ENCODE measurements around the gene POC1A. TPM values are rescaled to one million over a fixed set of nuclear protein-coding genes. Genes with fewer than 3 reads are reported as not detected.

POC1A gene
- total and polyA plus RNA-seq, 9 of the 15 experiments (the other 6 are each of a cell fraction or from before 2014, with no cell fraction given), result 7.2 to 17.5 (median 12.1) TPM

DNA sequence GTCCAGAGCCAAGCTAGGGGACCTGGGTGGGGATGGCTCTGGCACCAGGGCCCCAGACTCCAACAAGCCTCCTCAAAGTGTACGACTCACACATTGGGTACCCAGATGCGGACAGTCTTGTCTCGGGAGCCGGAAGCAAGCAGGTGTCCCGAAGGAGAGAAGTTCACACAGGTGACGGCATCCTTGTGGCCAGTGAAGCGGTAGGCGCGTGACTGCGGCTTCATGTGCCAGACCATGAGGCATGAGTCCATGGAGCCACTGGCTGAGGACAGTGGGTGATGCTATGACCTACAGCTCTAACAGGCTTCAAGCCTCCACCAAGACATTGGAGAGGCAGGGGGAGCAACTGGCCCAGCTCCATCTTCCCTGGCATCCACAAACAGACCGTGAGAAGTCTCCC lies 4.5 kb downstream of the POC1A start:
- H2AFZ ChIP-seq (ENCODE audit: low read depth, low read length), result no peak overlapping the region
- peaks cover 45% of the 10 kb centered on the region; the same call in 2 of the 3 replicates for H3K36me3 ChIP-seq (ENCODE audit: control insufficient read depth, insufficient read depth, low read length)
- ATAC-seq (no peak), FAIRE-seq (no peak), DNase-seq (ENCODE audit: extremely low read depth in 1 of 4, low spot score in 3 of 4) (no peak)
- in situ Hi-C loops (cut with MboI) (no loop called here), intact Hi-C loops (cut with micrococcal nuclease) (no loop called here)
- H3K4me2 ChIP-seq (ENCODE audit: insufficient read depth, low read length), result no peak overlapping the region
- peaks cover 10 to 11% of the 10 kb centered on the region in 2 experiments; a peak in 3 of 5 replicates for H3K4me1 ChIP-seq (replicated peaks in 1 of 2; ENCODE audit: control insufficient read depth in 2 of 2, insufficient read depth in 2 of 2, low read length in 2 of 2)
- TF ChIP-seq NRF1 (conservative IDR thresholded peaks at IDR 0.05 in 1 of 2, IDR thresholded peaks at IDR 0.05 in 1 of 2) (no peak), ZNF766 (CRISPR knock-in tag; conservative IDR thresholded peaks at IDR 0.05) (no peak), PTBP1 (IDR thresholded peaks at IDR 0.05; ENCODE audit: low read depth, low read length) (no peak), MXI1 (IDR thresholded peaks at IDR 0.05; ENCODE audit: low read depth, low read length) (no peak), BCLAF1 (IDR thresholded peaks at IDR 0.05; ENCODE audit: borderline replicate concordance in 1 of 2, control insufficient read depth in 1 of 2, low read depth in 2 of 2, low read length in 1 of 2) (no peak), KLF16 (IDR thresholded peaks at IDR 0.05) (no peak), ZBTB33 (CRISPR knock-in tag; IDR thresholded peaks at IDR 0.05) (no peak), TCF7L2 (IDR thresholded peaks at IDR 0.05; ENCODE audit: low read depth, low read length) (no peak), BRD4 (IDR thresholded peaks at IDR 0.05) (no peak)
- TF ChIP-seq, protein P1, sequence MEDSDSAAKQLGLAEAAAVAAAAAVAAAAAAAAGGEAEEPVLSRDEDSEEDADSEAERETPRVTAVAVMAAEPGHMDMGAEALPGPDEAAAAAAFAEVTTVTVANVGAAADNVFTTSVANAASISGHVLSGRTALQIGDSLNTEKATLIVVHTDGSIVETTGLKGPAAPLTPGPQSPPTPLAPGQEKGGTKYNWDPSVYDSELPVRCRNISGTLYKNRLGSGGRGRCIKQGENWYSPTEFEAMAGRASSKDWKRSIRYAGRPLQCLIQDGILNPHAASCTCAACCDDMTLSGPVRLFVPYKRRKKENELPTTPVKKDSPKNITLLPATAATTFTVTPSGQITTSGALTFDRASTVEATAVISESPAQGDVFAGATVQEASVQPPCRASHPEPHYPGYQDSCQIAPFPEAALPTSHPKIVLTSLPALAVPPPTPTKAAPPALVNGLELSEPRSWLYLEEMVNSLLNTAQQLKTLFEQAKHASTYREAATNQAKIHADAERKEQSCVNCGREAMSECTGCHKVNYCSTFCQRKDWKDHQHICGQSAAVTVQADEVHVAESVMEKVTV (CRISPR knock-in tag; IDR thresholded peaks at IDR 0.05), result no peak
- no peaks in the 10 kb centered on the region for H4K20me1 ChIP-seq (replicated peaks; ENCODE audit: control insufficient read depth, insufficient read depth, low read length)
- WGBS (ENCODE audit: insufficient coverage, low coverage, missing lambda C conversion rate), result 100% methylated on average over 3 of the region's 11 CpGs
- ChIA-PET CTCF (ENCODE audit: low intra/inter-chr PET ratio) (no interaction called here), POLR2A (no interaction called here)
- no peak overlapping the region for H3K9ac ChIP-seq (ENCODE audit: insufficient read depth in 1 of 2, low read depth in 2 of 2, low read length in 2 of 2)
- no peak overlapping the region for H3K4me3 ChIP-seq
- H3K9me3 ChIP-seq (replicated peaks; ENCODE audit: control insufficient read depth, insufficient read depth, low read depth, low read length), result no peaks in the 10 kb centered on the region
- H3K79me2 ChIP-seq (ENCODE audit: control insufficient read depth, insufficient read depth, low read length), result peaks cover 18% of the 10 kb centered on the region
- H3K9me1 ChIP-seq (ENCODE audit: control insufficient read depth, insufficient read depth, low read length), result no peaks in the 10 kb centered on the region
- no TSS peak for BruUV-seq (replicated peaks)
- H3K27ac ChIP-seq (ENCODE audit: extremely low read depth, low read depth, low read length), result no peak overlapping the region
- no peaks in the 10 kb centered on the region for H3K27me3 ChIP-seq (ENCODE audit: control insufficient read depth in 2 of 2, insufficient read depth in 2 of 2, low read length in 2 of 2)

Data from K562 (cell line).